Omental fat pad (tissue), 4 donors: ENCODE measurements around the gene PLEKHG4B. TPM values are rescaled to one million over a fixed set of nuclear protein-coding genes. Genes with fewer than 3 reads are reported as not detected.
A peak's percentile ranks its signal among the peaks of the same experiment; 100 is the strongest.
"Not testable (repeated sequence)": the region's sequence is repeated elsewhere in the genome, so short reads cannot be mapped to it uniquely, and the experiment has no call there.

ENCODE experiments used
- ATAC-seq: fragments of 150-250 bp; one replicate; pipeline ENCODE4 v1.9.1; 2016; ENCODE audit warnings: mild to moderate bottlenecking, moderate library complexity; ENCODE audit not compliant: low FRiP score
- DNase-seq: peaks from one replicate; pipeline ENCODE4 v3.0.0-alpha.2; 2019; ENCODE audit warnings: low spot score
- total RNA-seq, 4 donors: library from RNA; depleted of rRNA; stranded (reverse); fragments of >200 nt; gene quantifications; one replicate each; pipeline ENCODE4 v1.1.0, GENCODE V29; 2016
- TF ChIP-seq, protein P1 (sequence below), 3 donors: fragments of 450-650 bp; IDR thresholded peaks; one replicate each; pipeline ENCODE4 v1.5.1; 2016 to 2017; ENCODE audit warnings: antibody characterized with exemption in 3 of 3, mild to moderate bottlenecking in 3 of 3, moderate library complexity in 2 of 3

The PLEKHG4B gene
- total RNA-seq, 4 donors from 2014 or later, result 0.44 to 0.65 (median 0.60) TPM; not detected in 1

DNA sequence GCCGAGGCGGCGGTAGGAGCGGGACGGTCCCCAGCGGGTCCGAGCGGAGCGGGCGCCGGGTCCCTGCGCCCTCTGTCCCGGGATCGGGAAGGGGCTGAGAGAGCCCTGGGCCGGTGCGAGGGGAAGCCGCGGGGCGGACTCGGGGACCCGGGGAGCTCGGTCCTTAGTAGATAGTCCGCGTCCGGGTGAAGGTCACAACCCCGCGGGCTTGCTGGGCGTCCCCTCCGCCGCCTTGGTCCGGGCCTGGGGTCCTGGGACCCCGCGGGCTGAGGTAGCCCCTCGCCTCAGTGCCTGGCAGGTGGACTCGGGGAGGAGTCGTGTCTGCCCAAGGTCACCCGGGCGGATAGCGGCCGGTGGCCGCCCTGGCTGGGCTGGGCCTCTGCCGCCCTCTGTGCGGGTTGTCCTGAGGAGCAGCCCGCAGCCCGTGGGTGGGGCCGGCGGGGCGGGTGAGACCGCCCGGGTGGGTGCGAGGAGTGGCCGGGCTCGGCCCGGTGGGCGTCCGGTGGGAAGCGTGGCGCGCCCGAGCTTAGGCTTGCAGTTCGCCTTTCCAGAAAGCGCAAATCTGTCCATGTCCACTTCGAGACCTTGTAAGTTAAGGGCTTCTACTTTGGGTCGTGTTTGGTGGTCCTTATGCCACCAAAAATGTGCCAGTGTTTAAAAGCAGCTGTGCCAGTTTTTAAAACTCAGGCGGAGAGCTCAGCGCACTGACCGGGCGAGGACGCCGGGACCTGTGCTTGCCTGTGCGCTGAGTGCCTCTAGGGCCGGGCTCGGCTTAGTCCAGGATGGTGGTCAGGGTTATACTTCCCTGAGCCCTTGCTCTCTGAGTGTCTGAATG, 126.7 kb downstream of the PLEKHG4B start:
- peak; percentile 54 for ATAC-seq
- TF ChIP-seq, protein P1, sequence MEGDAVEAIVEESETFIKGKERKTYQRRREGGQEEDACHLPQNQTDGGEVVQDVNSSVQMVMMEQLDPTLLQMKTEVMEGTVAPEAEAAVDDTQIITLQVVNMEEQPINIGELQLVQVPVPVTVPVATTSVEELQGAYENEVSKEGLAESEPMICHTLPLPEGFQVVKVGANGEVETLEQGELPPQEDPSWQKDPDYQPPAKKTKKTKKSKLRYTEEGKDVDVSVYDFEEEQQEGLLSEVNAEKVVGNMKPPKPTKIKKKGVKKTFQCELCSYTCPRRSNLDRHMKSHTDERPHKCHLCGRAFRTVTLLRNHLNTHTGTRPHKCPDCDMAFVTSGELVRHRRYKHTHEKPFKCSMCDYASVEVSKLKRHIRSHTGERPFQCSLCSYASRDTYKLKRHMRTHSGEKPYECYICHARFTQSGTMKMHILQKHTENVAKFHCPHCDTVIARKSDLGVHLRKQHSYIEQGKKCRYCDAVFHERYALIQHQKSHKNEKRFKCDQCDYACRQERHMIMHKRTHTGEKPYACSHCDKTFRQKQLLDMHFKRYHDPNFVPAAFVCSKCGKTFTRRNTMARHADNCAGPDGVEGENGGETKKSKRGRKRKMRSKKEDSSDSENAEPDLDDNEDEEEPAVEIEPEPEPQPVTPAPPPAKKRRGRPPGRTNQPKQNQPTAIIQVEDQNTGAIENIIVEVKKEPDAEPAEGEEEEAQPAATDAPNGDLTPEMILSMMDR (IDR thresholded peaks at IDR 0.05), result no peak
- DNase-seq, result no peak

DNA sequence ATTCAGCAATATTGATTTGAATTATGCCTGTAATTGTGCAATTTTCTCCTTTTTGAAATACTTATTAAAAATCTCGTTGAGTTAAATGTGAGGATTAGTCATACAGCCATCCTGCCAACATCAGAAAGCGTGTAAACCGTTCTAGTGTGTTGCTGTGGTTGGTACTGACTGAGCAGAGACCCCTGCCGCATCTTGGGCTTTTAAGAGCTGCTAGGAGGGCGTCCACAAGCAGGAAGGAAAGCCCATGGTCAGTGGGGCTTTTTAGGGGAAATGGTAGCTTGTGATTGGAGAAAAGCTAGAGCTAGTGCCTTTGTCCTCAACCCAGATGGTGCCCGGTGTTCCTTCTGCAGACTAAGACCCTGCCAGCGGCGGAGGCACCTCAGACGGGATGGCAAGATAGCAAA, 127.5 kb downstream of the PLEKHG4B start:
- TF ChIP-seq, protein P1 (IDR thresholded peaks at IDR 0.05), result no peak

DNA sequence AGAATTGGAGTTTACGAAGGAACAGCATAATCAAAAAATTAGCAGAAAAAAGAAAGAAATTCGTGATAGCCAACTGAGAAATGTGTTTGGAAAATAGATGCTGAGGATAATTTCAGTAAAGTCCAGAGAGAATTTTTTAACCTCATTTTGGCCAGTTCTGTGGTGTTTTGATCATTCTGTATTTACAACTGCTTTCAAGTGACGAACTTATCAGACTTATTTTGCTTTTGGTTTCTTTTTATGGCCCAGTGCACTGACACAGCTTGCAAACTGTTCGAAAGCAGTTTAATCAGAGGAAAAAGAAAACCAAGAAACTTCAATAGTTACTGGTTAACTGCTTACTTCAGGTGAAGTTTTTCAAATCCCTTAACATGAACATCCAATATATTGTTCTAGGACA, 128.0 kb downstream of the PLEKHG4B start:
- DNase-seq, result no peak
- TF ChIP-seq, protein P1 (IDR thresholded peaks at IDR 0.05), result no peak
- no peak for ATAC-seq

More for the DNA sequence above, 127.5 kb downstream of the PLEKHG4B start:
- DNase-seq (no peak), ATAC-seq (no peak)

DNA sequence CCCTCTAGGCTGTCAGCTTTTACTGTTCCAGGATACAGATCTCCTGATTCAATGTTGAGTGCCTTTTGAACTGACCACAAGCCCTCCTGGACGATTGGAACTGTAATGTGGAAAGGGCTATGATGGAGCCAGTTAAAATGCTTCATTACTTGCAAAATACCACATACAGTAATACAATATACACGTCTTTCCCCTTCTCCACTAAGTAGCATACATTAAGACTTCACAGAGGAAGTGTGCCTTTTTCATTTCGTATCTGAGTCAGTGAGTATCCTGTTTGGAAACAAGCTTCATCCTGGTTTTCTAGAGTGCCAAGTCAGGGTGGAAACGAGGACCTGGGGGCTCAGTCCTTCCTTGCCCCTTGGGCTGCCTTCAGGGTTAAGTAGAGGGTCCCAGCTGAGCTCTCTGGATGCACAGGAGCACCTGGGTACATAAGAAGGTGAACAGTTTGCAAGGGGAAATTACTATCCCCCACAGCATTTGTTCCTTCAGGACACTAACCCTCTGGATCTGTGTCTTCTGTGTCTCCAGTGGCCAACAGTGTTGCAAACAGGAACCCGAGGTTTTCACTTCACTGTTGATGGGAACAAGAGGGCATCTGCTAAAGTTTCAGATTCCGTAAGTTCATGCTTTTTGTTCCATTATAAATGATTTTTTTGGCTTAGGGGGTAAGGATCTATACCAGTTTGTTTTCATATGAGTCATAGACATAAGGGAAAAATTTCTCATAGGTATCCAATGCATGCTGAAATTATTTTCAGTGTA, 131.2 kb downstream of the PLEKHG4B start:
- not testable (repeated sequence) for ATAC-seq, DNase-seq

DNA sequence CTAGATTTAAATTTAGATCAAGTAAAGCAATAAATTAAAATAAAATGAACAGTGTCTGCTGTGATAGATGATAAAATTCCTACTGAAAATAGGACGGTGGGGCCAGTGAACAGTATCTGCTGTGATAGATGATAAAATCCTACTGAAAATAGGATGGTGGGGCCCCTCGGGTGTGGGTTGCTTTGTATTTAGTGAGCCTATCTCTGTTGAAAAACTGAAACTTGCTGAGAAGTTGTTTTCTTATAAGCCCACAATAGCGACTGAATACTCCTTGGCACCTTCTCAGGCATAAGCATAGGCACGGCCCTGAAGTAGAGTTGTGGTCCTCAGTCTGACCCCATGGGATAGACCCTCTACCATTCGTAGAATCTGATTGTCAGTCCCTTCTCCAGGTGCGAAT, 131.8 kb downstream of the PLEKHG4B start:
- ATAC-seq, result no peak
- TF ChIP-seq, protein P1 (IDR thresholded peaks at IDR 0.05), result no peak

DNA sequence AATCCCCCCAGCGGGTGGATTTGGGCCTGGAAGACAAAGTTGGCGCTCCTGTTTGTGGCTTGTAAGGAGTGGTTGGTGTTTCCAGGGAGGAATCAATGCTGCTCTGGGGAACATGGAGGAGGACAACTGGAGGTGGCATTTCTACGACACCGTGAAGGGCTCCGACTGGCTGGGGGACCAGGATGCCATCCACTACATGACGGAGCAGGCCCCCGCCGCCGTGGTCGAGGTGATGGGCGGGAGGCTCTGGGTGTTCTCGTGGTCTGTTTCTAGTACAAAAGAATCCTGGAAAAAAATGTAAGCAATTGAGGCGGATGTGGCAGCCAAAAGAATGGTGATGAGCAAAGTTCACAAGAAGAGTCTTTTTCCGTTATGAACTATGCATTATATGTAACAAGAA, 133.4 kb downstream of the PLEKHG4B start:
- DNase-seq, result no peak
- TF ChIP-seq, protein P1 (IDR thresholded peaks at IDR 0.05), result no peak
- ATAC-seq, result no peak

More for the DNA sequence above, 131.8 kb downstream of the PLEKHG4B start:
- DNase-seq, result no peak

DNA sequence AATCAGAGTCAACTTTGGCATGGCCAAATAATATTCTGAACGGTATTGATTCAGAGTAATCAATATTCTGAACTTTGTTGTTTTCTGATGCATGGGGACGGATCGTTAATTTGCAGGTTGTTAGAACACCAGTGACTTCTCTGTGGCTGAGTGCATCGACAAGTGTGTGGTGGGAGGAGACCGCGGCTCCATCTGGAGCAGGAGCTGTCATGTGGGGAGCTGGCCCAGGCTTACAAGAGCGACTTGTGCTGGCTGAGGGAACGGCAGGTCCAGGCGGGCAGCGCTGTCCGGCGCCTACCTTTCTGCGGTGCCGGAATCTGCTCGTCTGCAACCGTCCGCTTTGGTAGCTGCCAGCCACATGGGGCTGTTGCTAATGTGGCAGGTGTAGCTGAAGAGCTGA, 135.4 kb downstream of the PLEKHG4B start:
- ATAC-seq, DNase-seq: not testable (repeated sequence)

DNA sequence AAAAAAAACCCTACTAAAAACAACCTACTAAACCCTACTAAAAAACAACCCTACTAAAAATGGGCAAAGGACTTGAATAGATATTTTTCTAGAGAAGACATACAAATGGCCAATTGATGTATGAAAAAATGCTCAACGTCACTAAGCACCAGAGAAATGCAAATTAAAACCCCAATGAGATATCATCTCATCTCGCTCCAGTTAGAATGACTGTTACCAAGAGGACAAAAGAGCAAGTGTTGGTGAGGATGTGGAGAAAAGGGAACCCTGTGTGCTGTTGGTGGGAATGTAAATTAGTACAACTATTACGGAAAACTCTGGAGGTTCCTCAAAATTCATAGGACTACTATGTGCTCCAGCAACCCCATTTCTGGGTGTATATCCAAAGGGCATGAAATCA, 136.9 kb downstream of the PLEKHG4B start:
- TF ChIP-seq, protein P1 (IDR thresholded peaks at IDR 0.05), result no peak
- DNase-seq (no peak), ATAC-seq (no peak)
